GM23338 (cell line): Measurements from ENCODE around the gene ITGA8.

Experiments
- CREB1 ChIP-seq: fragments of 250-450 bp; sonication (Bioruptor Pico); IDR thresholded peaks from 2 replicates; pipeline ENCODE4 v1.5.0; 2020; ENCODE audit warnings: low read depth, mild to moderate bottlenecking, moderate library complexity
- CTCF ChIP-seq, 2 experiments: fragments of 200-600 bp in 1 of 2; sonication (generic) in 1 of 2; conservative IDR thresholded peaks; 2 replicates each; pipeline versions ENCODE4 v1.5.1 to v1.6.1; 2016 to 2017; ENCODE audit warnings: antibody characterized with exemption in 2 of 2, low read depth in 2 of 2, mild to moderate bottlenecking in 2 of 2, moderate library complexity in 1 of 2
- EZH2 ChIP-seq: fragments of 200-600 bp; sonication (generic); IDR thresholded peaks from one replicate; pipeline ENCODE4 v1.8.0; 2017; ENCODE audit warnings: antibody characterized with exemption, mild to moderate bottlenecking, low read depth; ENCODE audit not compliant: unreplicated experiment
- EZH2phosphoT487 ChIP-seq: fragments of 200-600 bp; sonication (generic); IDR thresholded peaks from one replicate; pipeline ENCODE4 v1.8.1; 2018; ENCODE audit warnings: antibody characterized with exemption; ENCODE audit not compliant: unreplicated experiment
- JUNB ChIP-seq: IDR thresholded peaks from one replicate; pipeline ENCODE4 v1.6.1; 2016; ENCODE audit warnings: antibody characterized with exemption; ENCODE audit not compliant: unreplicated experiment
- POLR2AphosphoS5 ChIP-seq: IDR thresholded peaks from 2 replicates; pipeline ENCODE4 v1.6.1; 2016; ENCODE audit warnings: antibody characterized with exemption, low read depth
- REST ChIP-seq: IDR thresholded peaks from one replicate; pipeline ENCODE4 v1.6.1; 2018; ENCODE audit warnings: antibody characterized with exemption; ENCODE audit not compliant: unreplicated experiment
- STAT1 ChIP-seq: IDR thresholded peaks from one replicate; pipeline ENCODE4 v1.6.1; 2016; ENCODE audit warnings: antibody characterized with exemption; ENCODE audit not compliant: unreplicated experiment

DNA sequence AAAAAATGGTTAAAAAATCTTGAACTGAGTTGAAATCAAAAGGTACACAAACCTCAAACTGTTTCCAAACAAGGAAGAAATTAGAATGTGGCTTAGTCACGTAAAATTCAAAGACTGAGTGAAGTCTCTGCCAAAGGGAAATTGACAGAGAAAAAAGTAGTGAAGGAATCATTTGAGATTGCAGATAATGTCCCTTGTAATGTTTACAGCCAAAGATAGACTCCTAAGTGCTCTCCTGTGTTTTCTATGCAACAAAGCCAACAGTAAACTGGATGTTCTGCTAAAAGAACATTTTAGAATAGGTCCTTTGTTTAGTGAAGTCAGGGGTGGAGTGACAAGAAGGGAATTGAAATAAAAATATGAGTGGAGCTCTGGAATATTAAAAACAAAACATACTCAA lies 117.9 kb downstream of the ITGA8 start:
- TF ChIP-seq EZH2 (no peak), POLR2AphosphoS5 (no peak), EZH2phosphoT487 (no peak), CTCF (conservative IDR thresholded peaks at IDR 0.05; ENCODE audit: low read depth in 2 of 2) (no peak), CREB1 (CRISPR knock-in tag) (no peak), REST (no peak), STAT1 (no peak), JUNB (no peak)
